Neuronal stem cell (in vitro differentiated cells): ENCODE data around the gene SLK.
A peak's percentile ranks its signal among the peaks of the same experiment; 100 is the strongest.

ENCODE experiments used
- DNase-seq: peaks from one replicate; pipeline ENCODE4 v3.0.0-alpha.2; 2013; ENCODE audit warnings: low spot score
- H2AFZ ChIP-seq: one replicate; pipeline ENCODE4 v1.6.1; 2013; ENCODE audit warnings: mild to moderate bottlenecking, low read length, inconsistent platforms
- H2AK5ac ChIP-seq: 2 replicates; pipeline ENCODE4 v1.6.1; 2013; ENCODE audit warnings: low read depth, mild to moderate bottlenecking, inconsistent platforms, low read length, moderate library complexity, mixed read lengths
- H2BK120ac ChIP-seq: 2 replicates; pipeline ENCODE4 v1.6.1; 2013; ENCODE audit warnings: low read depth, mild to moderate bottlenecking, inconsistent platforms, low read length, moderate library complexity, mixed read lengths
- H2BK12ac ChIP-seq: one replicate; pipeline ENCODE4 v1.6.1; 2013; ENCODE audit warnings: low read length, inconsistent platforms
- H2BK15ac ChIP-seq: 2 replicates; pipeline ENCODE4 v1.6.1; 2013; ENCODE audit warnings: mild to moderate bottlenecking, low read length, inconsistent platforms, mixed read lengths
- H2BK5ac ChIP-seq: one replicate; pipeline ENCODE4 v1.6.1; 2013; ENCODE audit warnings: inconsistent platforms, mild to moderate bottlenecking, low read length, moderate library complexity
- H3K14ac ChIP-seq: one replicate; pipeline ENCODE4 v1.6.1; 2013; ENCODE audit warnings: low read length, inconsistent platforms
- H3K18ac ChIP-seq: 2 replicates; pipeline ENCODE4 v1.6.1; 2013; ENCODE audit warnings: low read length, inconsistent platforms
- H3K23ac ChIP-seq: 2 replicates; pipeline ENCODE4 v1.6.1; 2013; ENCODE audit warnings: low read depth, mild to moderate bottlenecking, mixed read lengths, low read length, inconsistent platforms; ENCODE audit not compliant: poor library complexity
- H3K27ac ChIP-seq: replicated peaks from 3 replicates; pipeline ENCODE4 v1.5.1; 2013; ENCODE audit warnings: low read length, inconsistent platforms
- H3K27me3 ChIP-seq, 3 experiments: 2 replicates each; pipeline ENCODE4 v1.6.1; 2013; ENCODE audit warnings: low read length in 3 of 3, mild to moderate bottlenecking in 2 of 3, inconsistent platforms in 1 of 3, low read depth in 1 of 3, mixed read lengths in 1 of 3, moderate library complexity in 1 of 3; ENCODE audit not compliant: control insufficient read depth in 3 of 3, insufficient read depth in 3 of 3
- H3K36me3 ChIP-seq, 2 donors: replicated peaks in 1 of 2; 2 replicates each; pipeline ENCODE4 v1.6.1; 2013; ENCODE audit warnings: low read length in 2 of 2; ENCODE audit not compliant: control insufficient read depth in 2 of 2, insufficient read depth in 2 of 2
- H3K4ac ChIP-seq: 2 replicates; pipeline ENCODE4 v1.6.1; 2013; ENCODE audit warnings: inconsistent platforms, mild to moderate bottlenecking, low read length, moderate library complexity
- H3K4me1 ChIP-seq, 2 donors: 1 replicate in 1 of 2; 2 replicates in 1 of 2; pipeline ENCODE4 v1.6.1; 2013; ENCODE audit warnings: low read length in 2 of 2, low read depth in 1 of 2; ENCODE audit not compliant: control insufficient read depth in 2 of 2, insufficient read depth in 1 of 2
- H3K4me2 ChIP-seq: one replicate; pipeline ENCODE4 v1.6.1; 2013; ENCODE audit warnings: mild to moderate bottlenecking, low read length, inconsistent platforms; ENCODE audit not compliant: insufficient read depth, poor library complexity, severe bottlenecking
- H3K4me3 ChIP-seq, 2 donors: 2 replicates each; pipeline ENCODE4 v1.5.1; 2013; ENCODE audit warnings: low read length in 2 of 2, mild to moderate bottlenecking in 2 of 2, inconsistent platforms in 1 of 2, moderate library complexity in 1 of 2
- H3K79me1 ChIP-seq: one replicate; pipeline ENCODE4 v1.6.1; 2013; ENCODE audit warnings: low read depth, mild to moderate bottlenecking, inconsistent platforms, low read length, moderate library complexity
- H3K9ac ChIP-seq: one replicate; pipeline ENCODE4 v1.6.1; 2013; ENCODE audit warnings: mild to moderate bottlenecking, low read depth, low read length, inconsistent platforms; ENCODE audit not compliant: poor library complexity
- H3K9me3 ChIP-seq, 2 donors: replicated peaks in 1 of 2; 2 replicates each; pipeline versions ENCODE3 to v1.6.1; 2013; ENCODE audit warnings: low read length in 2 of 2, mild to moderate bottlenecking in 2 of 2, inconsistent platforms in 1 of 2, low read depth in 1 of 2, mixed read lengths in 1 of 2, moderate library complexity in 1 of 2; ENCODE audit not compliant: control insufficient read depth in 2 of 2, insufficient read depth in 1 of 2
- H4K8ac ChIP-seq: one replicate; pipeline ENCODE4 v1.6.1; 2013; ENCODE audit warnings: low read depth, mild to moderate bottlenecking, inconsistent platforms, low read length, moderate library complexity
- H4K91ac ChIP-seq: one replicate; pipeline ENCODE4 v1.6.1; 2013; ENCODE audit warnings: low read length, low read depth, mild to moderate bottlenecking, inconsistent platforms; ENCODE audit not compliant: poor library complexity
- WGBS, 2 donors: extraction: QIAGEN DNeasy Blood & Tissue Kit; methylation state at CpG; one replicate each; pipeline ENCODE4 v1.1.7; 2013; ENCODE audit warnings: missing lambda C conversion rate in 2 of 2, mixed read lengths in 1 of 2; ENCODE audit not compliant: insufficient read length in 2 of 2, insufficient replicate concordance in 1 of 2; ENCODE audit errors: extremely low coverage in 2 of 2; 5-methylcytosine and 5-hydroxymethylcytosine counted together

Gene SLK

DNA sequence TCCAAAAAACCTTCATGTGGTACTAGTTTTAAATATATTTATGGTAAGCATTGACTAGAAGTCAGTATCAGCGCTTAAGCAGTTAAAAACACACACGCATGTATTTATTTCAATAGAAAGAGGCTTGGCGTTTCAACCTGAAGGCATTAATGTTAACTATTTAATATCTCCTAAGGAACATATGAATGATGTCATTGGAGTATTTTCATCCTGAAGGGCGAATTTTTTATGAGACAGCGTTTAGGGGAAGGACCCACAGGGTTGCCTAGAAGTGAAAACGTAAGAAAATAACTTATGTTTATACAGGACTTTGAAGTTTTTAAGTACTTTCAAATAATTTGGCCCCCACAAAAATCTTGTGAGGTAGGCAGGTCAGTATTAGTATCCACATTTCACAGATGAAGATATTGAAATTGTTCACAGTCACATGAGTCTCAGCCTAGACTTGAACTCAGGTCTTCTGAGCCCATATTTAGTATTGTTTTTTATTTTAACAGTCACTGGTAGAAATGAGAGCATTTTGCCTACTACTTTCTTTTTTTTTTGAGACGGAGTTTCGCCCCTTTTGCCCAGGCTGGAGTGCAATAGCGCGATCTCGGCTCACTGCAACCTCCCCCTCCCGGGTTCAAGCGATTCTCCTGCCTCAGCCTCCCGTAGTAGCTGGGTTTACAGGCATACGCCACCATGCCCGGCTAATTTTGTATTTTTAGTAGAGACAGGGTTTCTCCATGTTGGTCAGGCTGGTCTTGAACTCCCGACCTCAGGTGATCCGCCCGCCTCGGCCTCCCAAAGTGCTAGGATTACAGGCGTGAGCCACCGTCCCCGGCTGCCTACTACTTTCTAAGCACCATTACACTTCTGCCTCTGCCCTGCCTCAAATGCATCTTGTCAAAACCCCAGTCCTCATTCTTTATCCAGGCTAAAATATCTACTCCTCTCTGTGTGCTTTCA is 1.8 kb downstream of the SLK start:
- Histone ChIP-seq H3K27ac (no peak overlapping the region), H3K9me3 (no peaks in the 10 kb centered on the region), H3K4me3 (peak overlapping the region in 1 of 2 donors; percentile 95), H2AFZ (no peak overlapping the region), H2BK5ac (no peak overlapping the region), H3K27me3 (no peaks in the 10 kb centered on the region), H2AK5ac (no peak overlapping the region), H3K14ac (no peak overlapping the region), H4K8ac (no peak overlapping the region), H3K36me3 (no peaks in the 10 kb centered on the region), H4K91ac (no peak overlapping the region), H3K4me2 (peak overlapping the region; percentile 18), H2BK120ac (no peak overlapping the region), H2BK12ac (no peak overlapping the region), H3K23ac (no peak overlapping the region), H3K79me1 (peaks cover 3% of the 10 kb centered on the region), H2BK15ac (no peak overlapping the region), H3K18ac (no peak overlapping the region), H3K9ac (no peak overlapping the region), H3K4me1 (peaks cover 2 to 10% of the 10 kb centered on the region in 2 donors), H3K4ac (no peak overlapping the region)
- DNase-seq: no peak
- WGBS, 2 donors: no CpG with 5 or more reads among the region's 23 CpGs

- Histone ChIP-seq H3K9me3 (peaks cover 0 to 3% of the 10 kb centered on the region in 2 donors), H3K4me2 (no peak overlapping the region), H4K8ac (no peak overlapping the region), H4K91ac (no peak overlapping the region), H3K27me3 (no peaks in the 10 kb centered on the region), H3K18ac (no peak overlapping the region), H3K79me1 (peaks cover 3% of the 10 kb centered on the region), H3K4me1 (peaks cover 2 to 10% of the 10 kb centered on the region in 2 donors), H3K27ac (no peak overlapping the region), H2AK5ac (no peak overlapping the region), H3K9ac (no peak overlapping the region), H3K36me3 (no peaks in the 10 kb centered on the region), H3K14ac (no peak overlapping the region), H3K23ac (no peak overlapping the region), H2BK15ac (no peak overlapping the region), H2BK120ac (no peak overlapping the region), H3K4ac (no peak overlapping the region), H2BK5ac (no peak overlapping the region), H2AFZ (no peak overlapping the region), H2BK12ac (no peak overlapping the region), H3K4me3 (peak overlapping the region in 1 of 2 donors; percentile 95)
- WGBS, 2 donors: no CpG with 5 or more reads among the region's 4 CpGs
- no peak for DNase-seq
Measured at GRCh38 chr10:103969436-103969835, 2.5 kb downstream of the SLK start.

- Histone ChIP-seq H4K8ac (no peak overlapping the region), H2AFZ (no peak overlapping the region), H3K4ac (no peak overlapping the region), H2BK12ac (no peak overlapping the region), H3K14ac (no peak overlapping the region), H3K23ac (no peak overlapping the region), H3K79me1 (peaks cover 3% of the 10 kb centered on the region), H3K27me3 (no peaks in the 10 kb centered on the region), H2AK5ac (no peak overlapping the region), H3K4me2 (no peak overlapping the region), H3K27ac (no peak overlapping the region), H3K18ac (no peak overlapping the region), H3K4me1 (peaks cover 2 to 10% of the 10 kb centered on the region in 2 donors), H3K9me3 (peaks cover 0 to 3% of the 10 kb centered on the region in 2 donors), H2BK15ac (no peak overlapping the region), H2BK120ac (no peak overlapping the region), H3K9ac (no peak overlapping the region), H4K91ac (no peak overlapping the region), H3K4me3 (peak overlapping the region in 1 of 2 donors; percentile 95), H3K36me3 (no peaks in the 10 kb centered on the region), H2BK5ac (no peak overlapping the region)
- WGBS, 2 donors: no CpG with 5 or more reads among the region's 2 CpGs
- no peak for DNase-seq
Measured at GRCh38 chr10:103969857-103970627, 3.1 kb downstream of the SLK start.

- 100% methylated on average over 1 of the region's 1 CpG; no CpG with 5 or more reads in 1 of the 2 donors for WGBS, 2 donors
- no peaks in the 10 kb centered on the region for H3K27me3 ChIP-seq
- H2AFZ ChIP-seq: no peak overlapping the region
- no peak for DNase-seq
- H3K9ac ChIP-seq: no peak overlapping the region
- H4K8ac ChIP-seq: no peak overlapping the region
- H3K27ac ChIP-seq: no peak overlapping the region
- peaks cover 5% of the 10 kb centered on the region for H3K79me1 ChIP-seq
- H3K14ac ChIP-seq: no peak overlapping the region
- H2BK12ac ChIP-seq: no peak overlapping the region
- no peak overlapping the region for H2AK5ac ChIP-seq
- no peak overlapping the region for H3K23ac ChIP-seq
- no peak overlapping the region for H2BK120ac ChIP-seq
- no peaks in the 10 kb centered on the region for H3K4me1 ChIP-seq
- no peak overlapping the region for H3K18ac ChIP-seq
- no peaks in the 10 kb centered on the region for H3K36me3 ChIP-seq
- H3K4me2 ChIP-seq: no peak overlapping the region
- H3K4me3 ChIP-seq: no peak overlapping the region
- peaks cover 0 to 3% of the 10 kb centered on the region in 2 donors for H3K9me3 ChIP-seq
- no peak overlapping the region for H2BK5ac ChIP-seq
- H2BK15ac ChIP-seq: no peak overlapping the region
- no peak overlapping the region for H3K4ac ChIP-seq
- H4K91ac ChIP-seq: no peak overlapping the region
Measured at GRCh38 chr10:103975169-103975568, 8.2 kb downstream of the SLK start.
